Measurements from ENCODE around the gene PEX1.

DNA sequence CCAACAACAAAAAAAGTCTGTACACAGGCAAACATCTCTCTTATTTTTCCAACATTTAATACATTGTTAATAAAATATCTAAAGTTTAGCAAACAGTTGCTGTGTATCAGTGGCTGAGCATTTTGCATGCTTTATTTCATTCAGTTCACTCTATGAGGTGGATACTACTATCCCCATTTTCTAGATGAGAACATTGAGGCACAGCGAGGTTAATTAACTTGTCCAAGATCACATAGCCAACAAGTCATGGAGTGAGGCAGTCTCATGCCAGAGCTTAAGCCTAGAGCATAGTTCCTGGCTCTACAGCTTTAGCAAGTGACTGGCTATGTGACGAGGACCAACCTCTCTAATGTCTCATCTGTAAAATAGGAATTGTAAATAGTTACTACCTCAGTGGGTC lies 76.7 kb downstream of the PEX1 start:
- TF ChIP-seq THAP11 (CRISPR knock-in tag; IDR thresholded peaks at IDR 0.05), result no peak
- no peak for TF ChIP-seq FOXP1 (IDR thresholded peaks at IDR 0.05)
- no peak for TF ChIP-seq FOXP1 (CRISPR knock-in tag; IDR thresholded peaks at IDR 0.05)
- TF ChIP-seq, protein P1, sequence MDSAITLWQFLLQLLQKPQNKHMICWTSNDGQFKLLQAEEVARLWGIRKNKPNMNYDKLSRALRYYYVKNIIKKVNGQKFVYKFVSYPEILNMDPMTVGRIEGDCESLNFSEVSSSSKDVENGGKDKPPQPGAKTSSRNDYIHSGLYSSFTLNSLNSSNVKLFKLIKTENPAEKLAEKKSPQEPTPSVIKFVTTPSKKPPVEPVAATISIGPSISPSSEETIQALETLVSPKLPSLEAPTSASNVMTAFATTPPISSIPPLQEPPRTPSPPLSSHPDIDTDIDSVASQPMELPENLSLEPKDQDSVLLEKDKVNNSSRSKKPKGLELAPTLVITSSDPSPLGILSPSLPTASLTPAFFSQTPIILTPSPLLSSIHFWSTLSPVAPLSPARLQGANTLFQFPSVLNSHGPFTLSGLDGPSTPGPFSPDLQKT (CRISPR knock-in tag; IDR thresholded peaks at IDR 0.05; ENCODE audit: borderline replicate concordance), result no peak
- TF ChIP-seq TFE3 (CRISPR knock-in tag; IDR thresholded peaks at IDR 0.05), result no peak
- no peak for TF ChIP-seq ZNF749 (CRISPR knock-in tag; IDR thresholded peaks at IDR 0.05; ENCODE audit: borderline replicate concordance)
- no peak for TF ChIP-seq CCAR2 (optimal IDR thresholded peaks at IDR 0.05; ENCODE audit: low read depth, low read length)
- TF ChIP-seq ZNF672 (CRISPR knock-in tag; IDR thresholded peaks at IDR 0.05), result no peak
- no peak for TF ChIP-seq ZNF703 (CRISPR knock-in tag; IDR thresholded peaks at IDR 0.05; ENCODE audit: borderline replicate concordance)
- no peak for TF ChIP-seq GZF1 (CRISPR knock-in tag; IDR thresholded peaks at IDR 0.05)
- TF ChIP-seq ZNF274 (CRISPR knock-in tag; IDR thresholded peaks at IDR 0.05), result no peak
- TF ChIP-seq HNRNPH1 (optimal IDR thresholded peaks at IDR 0.05; ENCODE audit: low read depth, low read length), result no peak
